ENCODE measurements around the gene ARFGEF3.

Gene ARFGEF3

GRCh38 chr6:138175596-138175995 is 13.9 kb downstream of the ARFGEF3 start:
- DNase-seq = no peak
- peaks cover 4% of the 10 kb centered on the region for H3K36me3 ChIP-seq
- no peak overlapping the region for H3K4me3 ChIP-seq (ENCODE audit: low read depth, low read length)
- no peak overlapping the region for H3K27ac ChIP-seq
- H3K9me3 ChIP-seq (ENCODE audit: severe bottlenecking) = peaks cover 13% of the 10 kb centered on the region
- TF ChIP-seq, protein P1, sequence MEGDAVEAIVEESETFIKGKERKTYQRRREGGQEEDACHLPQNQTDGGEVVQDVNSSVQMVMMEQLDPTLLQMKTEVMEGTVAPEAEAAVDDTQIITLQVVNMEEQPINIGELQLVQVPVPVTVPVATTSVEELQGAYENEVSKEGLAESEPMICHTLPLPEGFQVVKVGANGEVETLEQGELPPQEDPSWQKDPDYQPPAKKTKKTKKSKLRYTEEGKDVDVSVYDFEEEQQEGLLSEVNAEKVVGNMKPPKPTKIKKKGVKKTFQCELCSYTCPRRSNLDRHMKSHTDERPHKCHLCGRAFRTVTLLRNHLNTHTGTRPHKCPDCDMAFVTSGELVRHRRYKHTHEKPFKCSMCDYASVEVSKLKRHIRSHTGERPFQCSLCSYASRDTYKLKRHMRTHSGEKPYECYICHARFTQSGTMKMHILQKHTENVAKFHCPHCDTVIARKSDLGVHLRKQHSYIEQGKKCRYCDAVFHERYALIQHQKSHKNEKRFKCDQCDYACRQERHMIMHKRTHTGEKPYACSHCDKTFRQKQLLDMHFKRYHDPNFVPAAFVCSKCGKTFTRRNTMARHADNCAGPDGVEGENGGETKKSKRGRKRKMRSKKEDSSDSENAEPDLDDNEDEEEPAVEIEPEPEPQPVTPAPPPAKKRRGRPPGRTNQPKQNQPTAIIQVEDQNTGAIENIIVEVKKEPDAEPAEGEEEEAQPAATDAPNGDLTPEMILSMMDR (IDR thresholded peaks at IDR 0.05; ENCODE audit: low read depth, low read length) = no peak
- no peaks in the 10 kb centered on the region for H3K27me3 ChIP-seq (ENCODE audit: insufficient read depth, low read depth, severe bottlenecking)

DNA sequence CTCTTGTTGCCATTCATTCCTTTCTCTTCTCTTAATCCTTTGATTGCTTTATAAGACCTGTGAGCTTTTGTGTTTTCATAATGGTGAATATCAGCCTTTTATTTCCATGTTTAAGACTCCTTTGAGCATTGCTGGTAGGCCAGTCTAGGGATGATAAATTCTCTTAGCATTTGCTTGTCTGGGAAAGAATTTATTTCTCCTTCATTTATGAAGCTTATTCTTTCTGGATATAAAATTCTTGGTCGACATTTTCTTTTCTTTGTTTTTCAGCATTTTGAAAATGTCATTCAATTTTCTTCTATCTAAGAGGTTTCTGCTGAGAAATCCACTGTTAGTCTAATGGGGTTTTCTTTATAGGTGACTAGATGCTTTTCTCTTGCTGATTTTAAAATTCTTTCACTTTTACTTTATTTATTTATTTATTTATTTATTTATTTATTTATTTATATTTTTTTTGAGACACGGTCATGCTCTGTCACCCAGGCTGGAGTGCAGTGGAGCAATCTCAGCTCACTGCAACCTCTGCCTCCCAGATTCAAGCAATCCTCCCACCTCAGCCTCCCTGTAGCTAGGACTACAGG is 15.0 kb downstream of the ARFGEF3 start:
- H3K9me3 ChIP-seq (ENCODE audit: severe bottlenecking) = peaks cover 13% of the 10 kb centered on the region
- H3K27me3 ChIP-seq (ENCODE audit: insufficient read depth, low read depth, severe bottlenecking) = no peaks in the 10 kb centered on the region
- H3K4me3 ChIP-seq (ENCODE audit: low read depth, low read length) = no peak overlapping the region
- DNase-seq = no peak
- H3K36me3 ChIP-seq = no peaks in the 10 kb centered on the region
- H3K27ac ChIP-seq = no peak overlapping the region
- TF ChIP-seq, protein P1 (IDR thresholded peaks at IDR 0.05; ENCODE audit: low read depth, low read length) = no peak

DNA sequence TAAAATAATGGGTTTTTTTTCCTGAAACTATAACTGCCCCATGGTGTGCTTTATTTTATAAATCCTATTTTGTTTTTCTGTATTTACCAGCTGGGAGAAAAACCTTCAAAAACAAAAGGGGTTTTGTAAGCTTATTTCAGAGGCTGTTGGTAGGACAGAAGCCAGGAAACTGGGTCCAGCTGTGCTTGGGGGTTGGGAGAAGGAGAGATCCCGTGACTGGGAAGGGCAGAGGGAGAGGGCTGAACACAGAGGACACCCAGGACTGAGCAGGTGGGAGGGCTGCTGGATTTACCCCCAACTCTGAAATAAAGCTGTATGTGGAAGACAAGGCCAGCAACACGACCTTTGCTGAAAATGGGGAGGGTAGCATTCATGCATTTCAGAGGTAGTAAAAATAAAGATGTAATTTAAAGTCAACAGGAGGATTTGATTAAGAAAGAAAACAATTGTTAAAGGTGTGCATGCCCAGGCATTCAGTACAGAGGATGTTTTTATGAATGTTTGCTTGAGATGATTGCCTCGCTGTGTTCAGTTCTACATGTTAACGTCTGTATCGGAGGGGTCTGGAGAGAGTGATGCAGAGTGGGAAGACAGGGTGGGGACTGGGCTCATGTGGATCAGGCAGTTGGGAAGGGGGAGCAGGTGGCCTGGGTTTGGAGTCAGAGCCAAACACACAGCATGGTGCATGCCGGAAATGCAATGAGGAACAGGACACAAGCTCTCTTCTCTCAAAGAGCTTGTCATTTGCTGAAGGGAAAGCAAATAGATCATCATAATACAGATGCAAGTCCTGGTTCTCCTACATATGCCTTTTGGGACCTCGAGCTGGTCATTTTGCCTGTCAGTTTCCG is 21.4 kb downstream of the ARFGEF3 start:
- no peak for DNase-seq

GRCh38 chr6:138183790-138184134 is 22.0 kb downstream of the ARFGEF3 start:
- Histone ChIP-seq H3K27ac (no peak overlapping the region), H3K27me3 (ENCODE audit: insufficient read depth, low read depth, severe bottlenecking) (no peaks in the 10 kb centered on the region), H3K4me3 (ENCODE audit: low read depth, low read length) (no peak overlapping the region), H3K36me3 (no peaks in the 10 kb centered on the region), H3K9me3 (ENCODE audit: severe bottlenecking) (no peaks in the 10 kb centered on the region)
- DNase-seq = no peak
- TF ChIP-seq, protein P1 (IDR thresholded peaks at IDR 0.05; ENCODE audit: low read depth, low read length) = no peak

More for the DNA sequence above, 21.4 kb downstream of the ARFGEF3 start:
- TF ChIP-seq, protein P1 (IDR thresholded peaks at IDR 0.05; ENCODE audit: low read depth, low read length) = no peak
- no peak overlapping the region for H3K27ac ChIP-seq
- no peak overlapping the region for H3K4me3 ChIP-seq (ENCODE audit: low read depth, low read length)
- H3K27me3 ChIP-seq (ENCODE audit: insufficient read depth, low read depth, severe bottlenecking) = no peaks in the 10 kb centered on the region
- peaks cover 2% of the 10 kb centered on the region for H3K9me3 ChIP-seq (ENCODE audit: severe bottlenecking)
- no peaks in the 10 kb centered on the region for H3K36me3 ChIP-seq

- no peaks in the 10 kb centered on the region for H3K9me3 ChIP-seq (ENCODE audit: severe bottlenecking)
- DNase-seq = no peak
- TF ChIP-seq, protein P1 (IDR thresholded peaks at IDR 0.05; ENCODE audit: low read depth, low read length) = no peak
- H3K4me3 ChIP-seq (ENCODE audit: low read depth, low read length) = no peak overlapping the region
- H3K36me3 ChIP-seq = no peaks in the 10 kb centered on the region
- H3K27me3 ChIP-seq (ENCODE audit: insufficient read depth, low read depth, severe bottlenecking) = no peaks in the 10 kb centered on the region
- no peak overlapping the region for H3K27ac ChIP-seq
Observed at GRCh38 chr6:138184230-138184629, 22.5 kb downstream of the ARFGEF3 start.
